IMR-90 (cell line): ENCODE data around the gene PHOSPHO1. TPM values are rescaled to one million over a fixed set of nuclear protein-coding genes. Genes with fewer than 3 reads are reported as not detected.

Source experiments
- ATAC-seq: fragments of 200-7000 bp; cut with Tn5 transposase; 2 replicates; pipeline ENCODE4 v1.9.1; 2020; ENCODE audit warnings: low read depth, mild to moderate bottlenecking, moderate library complexity
- BruUV-seq: library from RNA; stranded (reverse); fragments of 400-500 nt; replicated peaks from 2 replicates; lab custom pipeline; 2021; lab: Mats Ljungman, UMichigan
- CTCF ChIA-PET: fragments of 300-600 bp; formaldehyde crosslinking; extraction: SDS; loops from one replicate; lab custom pipeline; 2021; ENCODE audit warnings: antibody characterized with exemption; lab: Yijun Ruan, JAX
- POLR2A ChIA-PET: fragments of 300-600 bp; sonication (Branson Sonifier 250); formaldehyde crosslinking; loops from one replicate; lab custom pipeline; 2022; ENCODE audit warnings: antibody characterized with exemption; ENCODE audit not compliant: unreplicated experiment; lab: Charles Lee
- DNase-seq: peaks from one replicate; pipeline ENCODE4 v3.0.0; 2013
- H2AFZ ChIP-seq: replicated peaks from 2 replicates; pipeline ENCODE3; 2013; ENCODE audit warnings: low read length, mild to moderate bottlenecking; ENCODE audit not compliant: poor library complexity
- H2AK5ac ChIP-seq: 2 replicates; pipeline ENCODE4 v1.6.1; 2013; ENCODE audit warnings: low read depth, low read length, inconsistent platforms
- H2AK9ac ChIP-seq: replicated peaks from 2 replicates; pipeline ENCODE3; 2013; ENCODE audit warnings: mild to moderate bottlenecking, low read depth, low read length, moderate library complexity; ENCODE audit not compliant: poor library complexity
- H2BK120ac ChIP-seq: 2 replicates; pipeline ENCODE4 v1.6.1; 2013; ENCODE audit warnings: low read depth, low read length, inconsistent platforms
- H2BK15ac ChIP-seq: 3 replicates; pipeline ENCODE4 v1.6.1; 2013; ENCODE audit warnings: low read depth, low read length, inconsistent platforms
- H2BK20ac ChIP-seq: 2 replicates; pipeline ENCODE4 v1.6.1; 2013; ENCODE audit warnings: low read depth, mild to moderate bottlenecking, inconsistent platforms, low read length, moderate library complexity
- H2BK5ac ChIP-seq: 2 replicates; pipeline ENCODE4 v1.6.1; 2013; ENCODE audit warnings: mild to moderate bottlenecking, low read depth, low read length, inconsistent platforms; ENCODE audit not compliant: poor library complexity, severe bottlenecking
- H3K14ac ChIP-seq: replicated peaks from 2 replicates; pipeline ENCODE4 v1.6.1; 2013; ENCODE audit warnings: low read depth, low read length, inconsistent platforms
- H3K18ac ChIP-seq: 2 replicates; pipeline ENCODE4 v1.6.1; 2013; ENCODE audit warnings: low read depth, low read length, control low read depth
- H3K23ac ChIP-seq: 2 replicates; pipeline ENCODE4 v1.6.1; 2013; ENCODE audit warnings: low read depth, low read length, inconsistent platforms
- H3K27ac ChIP-seq: 2 replicates; pipeline ENCODE4 v1.5.1; 2013; ENCODE audit warnings: mild to moderate bottlenecking, control low read depth, low read length; ENCODE audit not compliant: insufficient read depth
- H3K27me3 ChIP-seq: 2 replicates; pipeline ENCODE4 v1.6.1; 2013; ENCODE audit warnings: low read length; ENCODE audit not compliant: control insufficient read depth, insufficient read depth
- H3K36me3 ChIP-seq: 2 replicates; pipeline ENCODE4 v1.6.1; 2013; ENCODE audit warnings: low read length, mixed read lengths; ENCODE audit not compliant: control insufficient read depth, insufficient read depth
- H3K4ac ChIP-seq: 2 replicates; pipeline ENCODE4 v1.6.1; 2013; ENCODE audit warnings: low read depth, low read length, inconsistent platforms
- H3K4me1 ChIP-seq: 2 replicates; pipeline ENCODE4 v1.6.1; 2013; ENCODE audit warnings: low read length, mixed read lengths; ENCODE audit not compliant: control insufficient read depth, insufficient read depth
- H3K4me2 ChIP-seq: 2 replicates; pipeline ENCODE4 v1.6.1; 2013; ENCODE audit warnings: low read depth, mild to moderate bottlenecking, control low read depth, low read length, moderate library complexity
- H3K4me3 ChIP-seq: 2 replicates; pipeline ENCODE4 v1.5.1; 2013; ENCODE audit warnings: low read depth, mild to moderate bottlenecking, control low read depth, low read length, moderate library complexity; ENCODE audit not compliant: insufficient read depth
- H3K56ac ChIP-seq: 2 replicates; pipeline ENCODE4 v1.6.1; 2013; ENCODE audit warnings: low read length, inconsistent platforms; ENCODE audit not compliant: insufficient read depth; ENCODE audit errors: extremely low read depth
- H3K79me1 ChIP-seq, 2 experiments: 2 replicates each; pipeline ENCODE4 v1.6.1; 2013; ENCODE audit warnings: low read length in 2 of 2, inconsistent platforms in 1 of 2, low read depth in 1 of 2
- H3K9ac ChIP-seq: 2 replicates; pipeline ENCODE4 v1.6.1; 2013; ENCODE audit warnings: low read depth, low read length, control low read depth
- H3K9me1 ChIP-seq: 2 replicates; pipeline ENCODE4 v1.6.1; 2013; ENCODE audit warnings: low read length, inconsistent platforms; ENCODE audit not compliant: insufficient read depth
- H3K9me3 ChIP-seq: 2 replicates; pipeline ENCODE4 v1.6.1; 2013; ENCODE audit warnings: low read length; ENCODE audit not compliant: control insufficient read depth, insufficient read depth
- H4K20me1 ChIP-seq: 2 replicates; pipeline ENCODE4 v1.6.1; 2013; ENCODE audit warnings: low read length, inconsistent platforms; ENCODE audit not compliant: insufficient read depth
- H4K5ac ChIP-seq: 2 replicates; pipeline ENCODE4 v1.6.1; 2013; ENCODE audit warnings: mild to moderate bottlenecking, low read depth, low read length, control low read depth
- H4K8ac ChIP-seq, 2 experiments: 2 replicates each; pipeline ENCODE4 v1.6.1; 2013; ENCODE audit warnings: low read depth in 2 of 2, low read length in 2 of 2, control low read depth in 1 of 2, inconsistent platforms in 1 of 2
- H4K91ac ChIP-seq: 2 replicates; pipeline ENCODE4 v1.6.1; 2013; ENCODE audit warnings: low read depth, low read length, inconsistent platforms; ENCODE audit not compliant: insufficient read depth
- BHLHE40 ChIP-seq: fragments of 150-350 bp; IDR thresholded peaks from 2 replicates; pipeline ENCODE4 v1.6.1; 2016; ENCODE audit warnings: mild to moderate bottlenecking, low read depth, low read length
- CEBPB ChIP-seq: IDR thresholded peaks from 2 replicates; pipeline ENCODE4 v1.6.1; 2012; ENCODE audit warnings: low read depth, low read length, improper control_type of control experiment
- CTCF ChIP-seq: conservative IDR thresholded peaks from 2 replicates; pipeline ENCODE4 v1.5.1; 2012; ENCODE audit warnings: mild to moderate bottlenecking, low read depth, low read length, improper control_type of control experiment
- ELK1 ChIP-seq: fragments of 150-350 bp; IDR thresholded peaks from 2 replicates; pipeline ENCODE4 v1.6.1; 2016; ENCODE audit warnings: low read depth, mild to moderate bottlenecking, low read length, moderate library complexity, borderline replicate concordance
- FOS ChIP-seq: fragments of 150-350 bp; IDR thresholded peaks from 2 replicates; pipeline ENCODE4 v1.6.1; 2016; ENCODE audit warnings: low read depth, low read length
- MAFK ChIP-seq: IDR thresholded peaks from 2 replicates; pipeline ENCODE4 v1.6.1; 2012; ENCODE audit warnings: low read depth, low read length, improper control_type of control experiment
- MAZ ChIP-seq: IDR thresholded peaks from 2 replicates; pipeline ENCODE4 v1.6.1; 2012; ENCODE audit warnings: low read depth, mild to moderate bottlenecking, low read length, improper control_type of control experiment, moderate library complexity, borderline replicate concordance
- MXI1 ChIP-seq: IDR thresholded peaks from 2 replicates; pipeline ENCODE4 v1.6.1; 2012; ENCODE audit warnings: low read depth, mild to moderate bottlenecking, low read length, moderate library complexity, borderline replicate concordance
- NFE2L2 ChIP-seq: fragments of 150-350 bp; IDR thresholded peaks from 2 replicates; pipeline ENCODE4 v1.6.1; 2016; ENCODE audit warnings: low read depth, mild to moderate bottlenecking, low read length
- POLR2A ChIP-seq: IDR thresholded peaks from 2 replicates; pipeline ENCODE4 v1.6.1; 2012; ENCODE audit warnings: mild to moderate bottlenecking, low read depth, low read length
- RAD21 ChIP-seq: IDR thresholded peaks from 2 replicates; pipeline ENCODE4 v1.6.1; 2012; ENCODE audit warnings: low read length, improper control_type of control experiment
- RCOR1 ChIP-seq: IDR thresholded peaks from 2 replicates; pipeline ENCODE4 v1.6.1; 2012; ENCODE audit warnings: mild to moderate bottlenecking, low read length, improper control_type of control experiment; ENCODE audit not compliant: insufficient replicate concordance
- RFX5 ChIP-seq: IDR thresholded peaks from 2 replicates; pipeline ENCODE4 v1.8.0; 2012; ENCODE audit warnings: low read depth, mild to moderate bottlenecking, low read length, moderate library complexity
- SMC3 ChIP-seq: fragments of 150-350 bp; IDR thresholded peaks from 2 replicates; pipeline ENCODE4 v1.6.1; 2016; ENCODE audit warnings: low read depth, mild to moderate bottlenecking, antibody characterized with exemption, low read length, moderate library complexity
- WGBS, 2 experiments: methylation state at CpG; one replicate each; pipeline versions ENCODE4 v1.1.5 to v1.1.7; 2013; ENCODE audit warnings: missing lambda C conversion rate in 2 of 2; ENCODE audit not compliant: insufficient read length in 1 of 2; ENCODE audit errors: extremely low coverage in 2 of 2; 5-methylcytosine and 5-hydroxymethylcytosine counted together
- dilution Hi-C: fragments of 300-500 bp; cut with HindIII; formaldehyde crosslinking; loops from one replicate; pipeline ENCODE4 v1.14.3; 2018; ENCODE audit warnings: low sequenced_read_pairs; ENCODE audit not compliant: unreplicated experiment
- in situ Hi-C: fragments of 300-500 bp; cut with MboI; formaldehyde crosslinking; loops from 3 replicates; pipeline ENCODE4 v1.14.3; 2019; ENCODE audit warnings: low sequenced_read_pairs, inconsistent platforms, mixed read lengths
- intact Hi-C: fragments of 100-400 bp; cut with micrococcal nuclease; formaldehyde crosslinking; loops from 2 replicates; pipeline ENCODE4 v1.10.0; 2022
- polyA plus RNA-seq, 3 experiments: library from polyadenylated mRNA; depleted of rRNA; stranded (reverse); fragments of >200 nt; gene quantifications; 2 replicates each; pipeline ENCODE4 v1.2.3, GENCODE V29; 2012; ENCODE audit warnings: low replicate concordance in 1 of 3
- total RNA-seq: library from RNA; depleted of rRNA; stranded (reverse); fragments of >200 nt; gene quantifications from 2 replicates; pipeline ENCODE4 v1.2.3, GENCODE V29; 2012

Gene PHOSPHO1
- total and polyA plus RNA-seq, 2 of the 4 experiments (the other 2 are of a cell fraction), result under 0.01 to 0.48 TPM

- Histone ChIP-seq H2BK20ac (peak overlapping the region; percentile 87), H2BK15ac (peak overlapping the region; percentile 57), H3K36me3 (no peaks in the 10 kb centered on the region), H3K4me3 (peak overlapping the region; percentile 66), H4K91ac (peak overlapping the region; percentile 75), H4K5ac (peak overlapping the region; percentile 38), H3K4me2 (peak overlapping the region; percentile 90), H3K4me1 (no peaks in the 10 kb centered on the region), H3K56ac (peak overlapping the region; percentile 64), H4K8ac (peak overlapping the region; percentile 13 to 80), H3K14ac (peak overlapping the region; percentile 70), H3K9me3 (no peaks in the 10 kb centered on the region), H2AK5ac (no peak overlapping the region; the same call in 1 of the 2 replicates), H3K23ac (peak overlapping the region; percentile 94), H4K20me1 (peaks cover 3% of the 10 kb centered on the region), H3K79me1 (no peaks in the 10 kb centered on the region), H2AFZ (peak overlapping the region; percentile 97), H3K4ac (peak overlapping the region; percentile 73), H3K9me1 (peaks cover 8% of the 10 kb centered on the region; the same call in 1 of the 2 replicates), H3K18ac (peak overlapping the region; percentile 33), H3K27ac (peak overlapping the region; percentile 82), H3K27me3 (no peaks in the 10 kb centered on the region), H2BK5ac (peak overlapping the region; percentile 76), H2BK120ac (peak overlapping the region; percentile 90), H2AK9ac (peak overlapping the region; percentile 87), H3K9ac (peak overlapping the region; percentile 74)
- BruUV-seq, result no TSS peak
- ChIA-PET POLR2A (interaction anchor here (0.5 kb wide), 1 partner anchor 464 kb away, joined by 3 read pairs; the partner anchor contains the start of gene HOXB13), CTCF (interaction anchor here (0.7 to 1.7 kb wide), 4 partner anchors 12 to 146 kb away, joined by 3 to 5 read pairs (median 4); no protein-coding TSS in a partner anchor)
- intact Hi-C loops (loop anchor here (5.0 to 10.0 kb wide), 2 partner anchors 35 to 873 kb away; no protein-coding TSS in a partner anchor), in situ Hi-C loops (no loop called here), dilution Hi-C loops (no loop called here)
- DNase-seq, result peak; percentile 77
- ATAC-seq, result peak; percentile 86
- WGBS, 2 experiments, result 0% methylated on average over 25 of the region's 53 CpGs; no CpG with 5 or more reads in 1 of the 2 experiments
- TF ChIP-seq SMC3 (0 out of 2 replicates have a peak, but pooled peaks have one; percentile 4), RFX5 (no peak), POLR2A (peak; percentile 55; the same call in 1 of the 2 replicates), RCOR1 (no peak), BHLHE40 (peak; percentile 91), FOS (peak; percentile 97), RAD21 (no peak), MAZ (no peak; the same call in 1 of the 2 replicates), MAFK (no peak), NFE2L2 (0 out of 2 replicates have a peak, but pooled peaks have one; percentile 2), ELK1 (peak; percentile 89; the same call in 1 of the 2 replicates), MXI1 (peak; percentile 96), CEBPB (no peak), CTCF (peak; percentile 35; the same call in 1 of the 2 replicates)
Observed at GRCh38 chr17:49191917-49192741, 38.5 kb downstream of the PHOSPHO1 start.
